ENCODE results near the gene TIGD3. TPM values are rescaled to one million over a fixed set of nuclear protein-coding genes. Genes with fewer than 3 reads are reported as not detected.

Gene TIGD3
- 1 to 10 TPM in 1 of 2 donors, under 1 TPM in 1; 0.95 to 1.5 TPM for total RNA-seq

DNA sequence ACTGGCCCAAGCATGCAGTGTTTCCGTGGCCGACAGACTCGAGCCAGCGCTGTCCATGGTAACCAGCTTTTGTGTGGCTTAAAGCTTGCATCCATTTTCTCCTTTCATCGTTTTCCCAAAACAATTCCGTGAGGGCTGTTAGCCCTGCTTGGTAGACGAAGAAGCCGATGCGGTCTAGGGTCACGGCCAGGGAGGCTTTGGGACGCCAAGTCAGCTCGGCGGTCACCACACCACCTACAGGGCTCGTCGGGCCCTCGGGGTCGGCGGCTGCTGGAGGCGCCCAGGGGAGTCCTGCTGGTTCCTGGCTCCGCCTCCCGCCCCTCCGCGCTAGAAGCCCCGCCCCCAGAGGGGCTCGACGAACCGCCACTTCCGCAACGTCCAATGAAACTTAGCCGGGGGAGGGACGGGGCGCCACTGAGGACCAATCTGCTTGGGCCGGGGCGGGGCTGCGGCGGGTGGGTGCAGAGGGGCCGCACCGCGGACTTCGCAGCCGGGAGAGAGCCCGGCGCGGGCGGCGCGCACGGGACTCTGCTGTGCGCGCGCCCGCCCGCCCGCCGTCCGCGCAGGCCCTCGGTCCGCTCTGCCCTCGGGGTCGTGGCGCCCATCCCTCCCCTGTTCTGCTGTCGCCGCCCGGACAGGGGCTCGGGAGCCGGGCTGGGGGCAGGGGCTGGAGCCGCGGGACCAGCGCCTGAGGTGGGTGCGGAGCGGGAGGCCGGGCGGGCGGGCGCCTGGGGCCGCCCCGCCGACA, at the start of gene TIGD3:
TSS of gene TIGD3 (plus strand) at position 487 of the 748 bp plus-strand sequence. CDS start 1,058 bp downstream, outside the sequence.
- Mint-ChIP-seq H3K36me3 (ENCODE audit: low read depth) (peaks cover 38% of the 10 kb centered on the region), H3K9me3 (no peaks in the 10 kb centered on the region), H3K27ac (peak within 1 kb of the TSS; percentile 78), H3K4me1 (peaks cover 8% of the 10 kb centered on the region), H3K4me3 (peak within 1 kb of the TSS; percentile 85), H3K27me3 (no peaks in the 10 kb centered on the region)
- ATAC-seq (replicated peaks): peak; percentile 98

DNA sequence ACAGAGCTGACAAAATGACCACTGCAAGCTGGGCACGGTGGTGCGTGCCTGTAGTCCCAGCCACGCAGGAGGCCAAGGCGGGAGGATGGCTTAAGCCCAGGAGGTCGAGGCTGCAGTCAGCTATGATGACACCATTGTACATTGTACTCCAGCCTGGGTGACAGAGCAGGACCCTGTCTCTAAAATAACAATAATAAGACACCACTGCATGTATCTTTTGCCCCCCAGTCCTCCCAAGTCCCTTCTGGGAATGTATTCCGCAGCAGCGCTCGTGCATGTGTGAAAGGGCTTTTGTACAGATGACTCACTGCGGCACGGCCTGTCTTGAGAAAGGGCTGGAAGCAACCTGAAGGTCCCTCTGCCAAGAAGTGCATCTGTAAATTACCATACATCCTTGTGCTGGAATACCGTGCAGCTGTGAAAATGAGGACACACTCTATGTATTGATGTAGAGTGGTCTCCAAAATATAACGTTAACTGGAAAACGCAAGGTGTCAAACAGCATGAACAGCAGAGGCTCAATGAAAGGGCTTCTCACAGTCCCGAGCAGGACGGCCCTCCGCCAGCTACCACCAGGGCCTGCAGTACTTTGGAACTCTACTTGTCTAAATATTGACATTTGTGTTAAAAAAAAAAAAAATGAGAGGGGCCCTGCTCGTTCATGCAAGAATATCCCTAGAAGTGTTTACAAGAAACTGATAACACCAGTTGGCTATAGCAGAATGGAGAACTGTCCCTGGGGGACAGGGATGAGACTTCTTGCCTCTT, 48.9 kb upstream of the TIGD3 start:
- no peak for ATAC-seq (replicated peaks)
- Mint-ChIP-seq H3K36me3 (ENCODE audit: low read depth) (peaks cover 6% of the 10 kb centered on the region), H3K9me3 (no peaks in the 10 kb centered on the region), H3K4me3 (no peak overlapping the region), H3K27ac (peak overlapping the region; percentile 51), H3K4me1 (no peaks in the 10 kb centered on the region), H3K27me3 (no peaks in the 10 kb centered on the region)

- Mint-ChIP-seq H3K9me3 (no peaks in the 10 kb centered on the region), H3K4me1 (no peaks in the 10 kb centered on the region), H3K36me3 (ENCODE audit: low read depth) (peaks cover 6% of the 10 kb centered on the region), H3K27me3 (no peaks in the 10 kb centered on the region), H3K4me3 (no peak overlapping the region), H3K27ac (no peak overlapping the region)
- no peak for ATAC-seq (replicated peaks)
These were observed 47.0 kb upstream of the TIGD3 start for GRCh38 chr11:65307298-65308229.

- no peak for ATAC-seq (replicated peaks)
- no peak overlapping the region for H3K4me3 Mint-ChIP-seq
- H3K27me3 Mint-ChIP-seq: no peaks in the 10 kb centered on the region
- H3K4me1 Mint-ChIP-seq: no peaks in the 10 kb centered on the region
- no peaks in the 10 kb centered on the region for H3K9me3 Mint-ChIP-seq
- H3K27ac Mint-ChIP-seq: no peak overlapping the region
- peaks cover 6% of the 10 kb centered on the region for H3K36me3 Mint-ChIP-seq (ENCODE audit: low read depth)
These were observed 46.2 kb upstream of the TIGD3 start for GRCh38 chr11:65308281-65308891.

DNA sequence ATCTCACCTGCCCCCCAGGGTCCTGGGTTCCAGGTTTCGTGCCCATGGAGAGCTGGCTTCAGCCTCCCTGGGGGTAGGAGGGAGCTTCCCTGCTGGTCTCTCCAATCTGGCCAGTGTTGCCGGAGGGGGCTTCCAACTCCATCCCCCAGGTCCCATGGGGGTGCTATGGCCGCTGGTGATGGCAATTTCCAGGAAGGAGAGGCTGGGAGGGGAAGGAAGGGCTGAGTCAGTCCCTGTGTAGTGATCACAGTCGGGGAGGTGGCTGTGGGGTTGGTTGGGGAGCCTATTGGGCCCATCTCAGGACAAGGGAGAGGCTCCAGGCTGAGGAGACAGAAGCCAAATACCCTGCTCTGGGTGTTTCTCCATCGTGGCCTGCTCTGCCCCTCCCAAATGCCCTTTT, 45.5 kb upstream of the TIGD3 start:
- ATAC-seq (replicated peaks): no peak
- H3K27me3 Mint-ChIP-seq: peaks cover 3% of the 10 kb centered on the region
- no peaks in the 10 kb centered on the region for H3K4me1 Mint-ChIP-seq
- no peak overlapping the region for H3K27ac Mint-ChIP-seq
- no peaks in the 10 kb centered on the region for H3K9me3 Mint-ChIP-seq
- H3K4me3 Mint-ChIP-seq: no peak overlapping the region
- H3K36me3 Mint-ChIP-seq (ENCODE audit: low read depth): peaks cover 6% of the 10 kb centered on the region

- Mint-ChIP-seq H3K4me3 (no peak overlapping the region), H3K27me3 (peaks cover 3% of the 10 kb centered on the region), H3K36me3 (ENCODE audit: low read depth) (peaks cover under 1% of the 10 kb centered on the region), H3K4me1 (no peaks in the 10 kb centered on the region), H3K9me3 (no peaks in the 10 kb centered on the region), H3K27ac (no peak overlapping the region)
- ATAC-seq (replicated peaks): no peak
These were observed 44.3 kb upstream of the TIGD3 start for GRCh38 chr11:65310215-65310614.

GRCh38 chr11:65310736-65311135, 43.8 kb upstream of the TIGD3 start:
- Mint-ChIP-seq H3K36me3 (ENCODE audit: low read depth) (no peaks in the 10 kb centered on the region), H3K4me1 (peaks cover 1% of the 10 kb centered on the region), H3K4me3 (no peak overlapping the region), H3K27ac (no peak overlapping the region), H3K9me3 (no peaks in the 10 kb centered on the region), H3K27me3 (peaks cover 3% of the 10 kb centered on the region)
- no peak for ATAC-seq (replicated peaks)

DNA sequence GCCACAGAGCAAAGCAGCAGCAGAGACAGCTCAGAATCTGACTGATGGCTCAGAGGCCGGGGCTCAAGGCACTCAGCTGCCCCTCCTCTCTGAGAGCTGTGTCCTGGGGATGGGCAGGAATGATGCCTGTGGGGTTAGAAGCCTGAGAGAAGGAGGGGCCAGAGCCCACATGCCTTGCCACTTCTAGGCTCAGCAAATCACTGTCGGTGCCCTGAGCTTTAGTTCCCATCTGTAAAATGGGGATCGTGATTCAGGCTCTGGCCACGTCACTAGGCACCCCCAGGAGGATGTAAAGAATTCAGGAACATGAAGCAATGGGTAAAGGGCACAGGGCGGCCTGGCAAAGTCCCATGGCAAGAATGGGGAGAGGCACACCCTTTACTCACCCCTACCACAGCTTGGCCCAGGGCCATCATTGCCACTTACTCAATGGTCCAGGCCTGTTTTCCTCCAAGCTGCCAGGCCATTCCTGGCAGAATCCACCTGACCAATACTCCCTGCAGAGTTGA, 43.3 kb upstream of the TIGD3 start:
- peaks cover 5% of the 10 kb centered on the region for H3K4me1 Mint-ChIP-seq
- no peak overlapping the region for H3K4me3 Mint-ChIP-seq
- no peak for ATAC-seq (replicated peaks)
- H3K9me3 Mint-ChIP-seq: no peaks in the 10 kb centered on the region
- no peaks in the 10 kb centered on the region for H3K36me3 Mint-ChIP-seq (ENCODE audit: low read depth)
- no peak overlapping the region for H3K27ac Mint-ChIP-seq
- H3K27me3 Mint-ChIP-seq: peaks cover 3% of the 10 kb centered on the region

GRCh38 chr11:65314501-65315203, 39.9 kb upstream of the TIGD3 start, which contains the start of gene CDC42EP2:
Gene CDC42EP2, plus strand, starts transcription at chr11:65314866. Its CDS starts 6,033 bp downstream, at chr11:65320899.
- Mint-ChIP-seq H3K9me3 (no peaks in the 10 kb centered on the region), H3K36me3 (ENCODE audit: low read depth) (no peaks in the 10 kb centered on the region), H3K4me1 (peaks cover 5% of the 10 kb centered on the region), H3K27ac (no peak within 1 kb of the TSS), H3K27me3 (peaks cover 3% of the 10 kb centered on the region), H3K4me3 (peak within 1 kb of the TSS; percentile 61)
- ATAC-seq (replicated peaks): peak; percentile 94

GRCh38 chr11:65315204-65315865, 39.2 kb upstream of the TIGD3 start:
- peak overlapping the region; percentile 61 for H3K4me3 Mint-ChIP-seq
- H3K36me3 Mint-ChIP-seq (ENCODE audit: low read depth): no peaks in the 10 kb centered on the region
- no peak overlapping the region for H3K27ac Mint-ChIP-seq
- ATAC-seq (replicated peaks): peak; percentile 69
- peaks cover 3% of the 10 kb centered on the region for H3K27me3 Mint-ChIP-seq
- peaks cover 5% of the 10 kb centered on the region for H3K4me1 Mint-ChIP-seq
- no peaks in the 10 kb centered on the region for H3K9me3 Mint-ChIP-seq

DNA sequence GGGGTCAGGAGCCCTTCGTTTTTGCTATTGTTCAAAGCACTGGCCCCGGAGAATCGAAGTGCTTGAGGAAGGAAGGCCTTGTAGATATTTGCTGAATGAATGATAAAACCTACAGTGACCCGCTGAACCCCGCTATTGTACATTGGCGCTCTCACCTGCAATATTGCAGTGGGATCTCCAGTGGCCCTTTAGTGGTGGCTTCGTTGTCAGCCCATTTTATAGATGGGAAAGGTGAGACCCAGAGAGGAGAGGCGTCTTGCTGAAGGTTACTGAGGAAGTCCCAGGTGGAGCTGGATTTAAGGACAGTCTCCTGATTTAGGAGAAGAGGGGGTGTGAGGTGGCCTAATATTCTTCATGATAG, 38.7 kb upstream of the TIGD3 start:
- peaks cover 5% of the 10 kb centered on the region for H3K4me1 Mint-ChIP-seq
- peaks cover 3% of the 10 kb centered on the region for H3K27me3 Mint-ChIP-seq
- peak overlapping the region; percentile 61 for H3K4me3 Mint-ChIP-seq

DNA sequence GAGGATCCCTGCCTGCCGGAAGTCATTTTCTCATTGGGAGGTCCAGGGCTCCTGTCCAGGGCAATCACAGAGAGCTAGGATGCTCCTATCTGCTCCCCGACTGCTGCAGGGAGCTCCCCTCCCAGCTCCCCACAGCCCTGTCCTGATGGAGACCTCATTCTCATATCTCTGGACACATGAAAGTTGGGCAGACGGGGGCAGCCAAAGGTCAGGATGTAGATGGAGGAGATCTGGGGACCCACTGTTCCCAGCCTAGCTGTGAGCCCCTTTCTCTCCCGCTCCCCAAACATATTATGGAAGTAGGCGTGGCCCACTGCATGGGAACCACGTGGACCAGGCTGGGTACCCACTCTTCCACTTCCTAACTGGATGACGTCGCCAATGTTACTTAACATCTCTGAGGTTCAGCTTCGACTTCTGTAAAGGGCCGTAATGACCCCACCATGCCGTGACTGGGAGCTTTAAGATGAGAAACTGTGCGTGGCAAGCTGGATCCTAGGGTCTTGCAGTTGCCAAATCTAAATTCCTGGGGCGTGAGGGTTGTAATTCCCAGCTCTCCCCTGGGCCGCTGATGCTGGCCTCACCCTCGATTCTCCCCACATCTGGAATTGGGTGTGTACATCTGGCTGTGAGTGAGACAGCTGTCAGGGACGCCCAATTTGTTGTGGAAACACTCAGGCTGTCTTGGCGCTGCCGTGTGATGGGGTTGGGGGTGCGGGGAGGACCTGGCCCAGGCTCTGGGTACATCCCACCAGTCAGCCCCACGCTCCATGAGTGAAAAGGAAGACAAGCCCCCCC, 38.1 kb upstream of the TIGD3 start:
- no peaks in the 10 kb centered on the region for H3K9me3 Mint-ChIP-seq
- ATAC-seq (replicated peaks): no peak
- H3K4me1 Mint-ChIP-seq: peaks cover 5% of the 10 kb centered on the region
- peak overlapping the region; percentile 61 for H3K4me3 Mint-ChIP-seq
- H3K36me3 Mint-ChIP-seq (ENCODE audit: low read depth): no peaks in the 10 kb centered on the region
- H3K27ac Mint-ChIP-seq: no peak overlapping the region
- H3K27me3 Mint-ChIP-seq: peaks cover 3% of the 10 kb centered on the region

More for the DNA sequence above, 38.7 kb upstream of the TIGD3 start:
- Mint-ChIP-seq H3K36me3 (ENCODE audit: low read depth) (no peaks in the 10 kb centered on the region), H3K27ac (no peak overlapping the region), H3K9me3 (no peaks in the 10 kb centered on the region)
- no peak for ATAC-seq (replicated peaks)
